ENCODE data around the gene MTHFR.

The MTHFR gene

GRCh38 chr1:11749996-11750395 lies 55.8 kb downstream of the MTHFR start:
- in situ Hi-C loops (cut with HindIII; ENCODE audit: low pct_unique_long_range_greater_than_20kb, low sequenced_read_pairs) = no loop called here
- TF ChIP-seq JUND (IDR thresholded peaks at IDR 0.05; ENCODE audit: low read depth) = no peak
- DNase-seq (ENCODE audit: low read depth in 1 of 2, low spot score in 1 of 2) = no peak

GRCh38 chr1:11749203-11749689 lies 56.5 kb downstream of the MTHFR start:
- in situ Hi-C loops (cut with HindIII; ENCODE audit: low pct_unique_long_range_greater_than_20kb, low sequenced_read_pairs) = no loop called here
- DNase-seq (ENCODE audit: low read depth in 1 of 2, low spot score in 1 of 2) = no peak
- TF ChIP-seq JUND (IDR thresholded peaks at IDR 0.05; ENCODE audit: low read depth) = no peak

- no peak for DNase-seq (ENCODE audit: low read depth in 1 of 2, low spot score in 1 of 2)
- no peak for TF ChIP-seq JUND (IDR thresholded peaks at IDR 0.05; ENCODE audit: low read depth)
- in situ Hi-C loops (cut with HindIII; ENCODE audit: low pct_unique_long_range_greater_than_20kb, low sequenced_read_pairs) = no loop called here
These were observed 57.2 kb downstream of the MTHFR start for GRCh38 chr1:11748294-11749202.

- TF ChIP-seq JUND (IDR thresholded peaks at IDR 0.05; ENCODE audit: low read depth) = no peak
- no peak for DNase-seq (ENCODE audit: low read depth in 1 of 2, low spot score in 1 of 2)
- in situ Hi-C loops (cut with HindIII; ENCODE audit: low pct_unique_long_range_greater_than_20kb, low sequenced_read_pairs) = no loop called here
These were observed 58.8 kb downstream of the MTHFR start for GRCh38 chr1:11746795-11747487.

- DNase-seq (ENCODE audit: low read depth in 1 of 2, low spot score in 1 of 2) = no peak
- in situ Hi-C loops (cut with HindIII; ENCODE audit: low pct_unique_long_range_greater_than_20kb, low sequenced_read_pairs) = no loop called here
- TF ChIP-seq JUND (IDR thresholded peaks at IDR 0.05; ENCODE audit: low read depth) = no peak
These were observed 59.7 kb downstream of the MTHFR start for GRCh38 chr1:11746092-11746491.

- DNase-seq (ENCODE audit: low read depth in 1 of 2, low spot score in 1 of 2) = no peak
- no peak for TF ChIP-seq JUND (IDR thresholded peaks at IDR 0.05; ENCODE audit: low read depth)
- in situ Hi-C loops (cut with HindIII; ENCODE audit: low pct_unique_long_range_greater_than_20kb, low sequenced_read_pairs) = no loop called here
These were observed 61.5 kb downstream of the MTHFR start for GRCh38 chr1:11744287-11744686.

GRCh38 chr1:11741919-11742558 lies 63.7 kb downstream of the MTHFR start:
- in situ Hi-C loops (cut with HindIII; ENCODE audit: low pct_unique_long_range_greater_than_20kb, low sequenced_read_pairs) = no loop called here
- no peak for TF ChIP-seq JUND (IDR thresholded peaks at IDR 0.05; ENCODE audit: low read depth)
- DNase-seq (ENCODE audit: low read depth in 1 of 2, low spot score in 1 of 2) = no peak

GRCh38 chr1:11741482-11741881 lies 64.3 kb downstream of the MTHFR start:
- no peak for DNase-seq (ENCODE audit: low read depth in 1 of 2, low spot score in 1 of 2)
- TF ChIP-seq JUND (IDR thresholded peaks at IDR 0.05; ENCODE audit: low read depth) = no peak
- in situ Hi-C loops (cut with HindIII; ENCODE audit: low pct_unique_long_range_greater_than_20kb, low sequenced_read_pairs) = no loop called here

- TF ChIP-seq JUND (IDR thresholded peaks at IDR 0.05; ENCODE audit: low read depth) = no peak
- in situ Hi-C loops (cut with HindIII; ENCODE audit: low pct_unique_long_range_greater_than_20kb, low sequenced_read_pairs) = no loop called here
These were observed 65.2 kb downstream of the MTHFR start for GRCh38 chr1:11740258-11741192.

GRCh38 chr1:11738783-11739182 lies 67.0 kb downstream of the MTHFR start:
- in situ Hi-C loops (cut with HindIII; ENCODE audit: low pct_unique_long_range_greater_than_20kb, low sequenced_read_pairs) = no loop called here
- DNase-seq (ENCODE audit: low read depth in 1 of 2, low spot score in 1 of 2) = no peak
- no peak for TF ChIP-seq JUND (IDR thresholded peaks at IDR 0.05; ENCODE audit: low read depth)

More at GRCh38 chr1:11740258-11741192, 65.2 kb downstream of the MTHFR start:
- no peak for DNase-seq (ENCODE audit: low read depth in 1 of 2, low spot score in 1 of 2)

- no peak for DNase-seq (ENCODE audit: low read depth in 1 of 2, low spot score in 1 of 2)
- in situ Hi-C loops (cut with HindIII; ENCODE audit: low pct_unique_long_range_greater_than_20kb, low sequenced_read_pairs) = no loop called here
- TF ChIP-seq JUND (IDR thresholded peaks at IDR 0.05; ENCODE audit: low read depth) = no peak
These were observed 67.7 kb downstream of the MTHFR start for GRCh38 chr1:11738096-11738495.

Data from T47D (cell line).